GM18508 (cell line): Measurements from ENCODE around the gene SPDYE5.

Experiments
- ATAC-seq: cut with Tn5 transposase; IDR thresholded peaks from one replicate; pipeline ENCODE4 v1.9.1; 2021; ENCODE audit warnings: moderate number of reproducible peaks; ENCODE audit not compliant: insufficient read depth, unreplicated experiment

The SPDYE5 gene

GRCh38 chr7:75536491-75536890 is 44.4 kb downstream of the SPDYE5 start:
- ATAC-seq = no peak

- ATAC-seq = no peak
Observed at GRCh38 chr7:75536940-75537538, 44.9 kb downstream of the SPDYE5 start.

GRCh38 chr7:75537731-75538130 is 45.6 kb downstream of the SPDYE5 start:
- ATAC-seq = no peak

GRCh38 chr7:75546237-75547015 is 54.3 kb downstream of the SPDYE5 start:
- no peak for ATAC-seq
